H1 (cell line): ENCODE data around the gene SLC28A1. TPM values are rescaled to one million over a fixed set of nuclear protein-coding genes. Genes with fewer than 3 reads are reported as not detected.
A peak's percentile ranks its signal among the peaks of the same experiment; 100 is the strongest.

Source experiments
- CTCF ChIA-PET: fragments of 300-600 bp; sonication (Branson Sonifier 250); formaldehyde crosslinking; loops from one replicate; lab custom pipeline; 2021; ENCODE audit not compliant: partially characterized antibody; lab: Charles Lee
- POLR2A ChIA-PET: fragments of 300-600 bp; sonication (Branson Sonifier 250); formaldehyde crosslinking; loops from one replicate; lab custom pipeline; 2021; ENCODE audit warnings: inconsistent platforms; ENCODE audit not compliant: partially characterized antibody; lab: Charles Lee
- DNase-seq, 2 experiments: peaks; one replicate each; pipeline versions ENCODE4 v3.0.0 to v3.0.0-alpha.2; 2010 to 2022; ENCODE audit warnings: low spot score in 2 of 2, low read depth in 1 of 2, mixed read lengths in 1 of 2
- FAIRE-seq: peaks from 2 replicates; lab custom pipeline; 2011; peaks lifted over from hg19 to GRCh38; lab: Jason Lieb, UNC
- H2AFZ ChIP-seq: 2 replicates; pipeline ENCODE4 v1.8.1; 2012; ENCODE audit warnings: low read length, inconsistent platforms
- H2AK5ac ChIP-seq: 2 replicates; pipeline ENCODE4 v1.6.1; 2013; ENCODE audit warnings: low read depth, low read length
- H2BK120ac ChIP-seq: replicated peaks from 2 replicates; pipeline ENCODE3; 2013; ENCODE audit warnings: low read depth, low read length, inconsistent platforms
- H2BK12ac ChIP-seq: 2 replicates; pipeline ENCODE4 v1.6.1; 2013; ENCODE audit warnings: low read depth, low read length
- H2BK15ac ChIP-seq: 2 replicates; pipeline ENCODE4 v1.6.1; 2013; ENCODE audit warnings: low read length
- H2BK20ac ChIP-seq: 2 replicates; pipeline ENCODE4 v1.6.1; 2013; ENCODE audit warnings: low read length
- H2BK5ac ChIP-seq: 2 replicates; pipeline ENCODE4 v1.6.1; 2013; ENCODE audit warnings: low read depth, low read length
- H3K14ac ChIP-seq: 2 replicates; pipeline ENCODE4 v1.6.1; 2013; ENCODE audit warnings: inconsistent platforms; ENCODE audit not compliant: insufficient read length
- H3K18ac ChIP-seq: 2 replicates; pipeline ENCODE4 v1.6.1; 2013; ENCODE audit warnings: low read length; ENCODE audit errors: extremely low read depth
- H3K23ac ChIP-seq: 2 replicates; pipeline ENCODE4 v1.6.1; 2013; ENCODE audit warnings: inconsistent platforms; ENCODE audit not compliant: insufficient read length
- H3K23me2 ChIP-seq: 2 replicates; pipeline ENCODE4 v1.6.1; 2013; ENCODE audit warnings: low read depth, low read length
- H3K27ac ChIP-seq: 2 replicates; pipeline ENCODE4 v1.6.1; 2011; ENCODE audit warnings: low read depth, low read length, inconsistent platforms
- H3K27me3 ChIP-seq, 4 experiments: replicated peaks in 1 of 4; 1 replicate in 1 of 4; 2 replicates in 3 of 4; pipeline versions ENCODE4 v1.6.1 to v1.8.1; 2011 to 2013; ENCODE audit warnings: low read length in 3 of 4, mild to moderate bottlenecking in 3 of 4, inconsistent platforms in 2 of 4, mixed read lengths in 2 of 4, moderate library complexity in 1 of 4; ENCODE audit not compliant: control insufficient read depth in 3 of 4, insufficient read depth in 3 of 4; ENCODE audit errors: extremely low read depth in 1 of 4
- H3K36me3 ChIP-seq, 4 experiments: 2 replicates each; pipeline versions ENCODE4 v1.6.1 to v1.8.1; 2011 to 2013; ENCODE audit warnings: mild to moderate bottlenecking in 4 of 4, low read length in 3 of 4, moderate library complexity in 2 of 4, control low read depth in 1 of 4, inconsistent platforms in 1 of 4; ENCODE audit not compliant: insufficient read depth in 4 of 4, control insufficient read depth in 2 of 4
- H3K4ac ChIP-seq: replicated peaks from 2 replicates; pipeline ENCODE3; 2013; ENCODE audit warnings: low read length, low read depth, mixed read lengths, inconsistent platforms; ENCODE audit not compliant: insufficient read length
- H3K4me1 ChIP-seq, 4 experiments: replicated peaks in 1 of 4; 1 replicate in 1 of 4; 2 replicates in 3 of 4; pipeline versions ENCODE4 v1.6.1 to v1.8.1; 2011 to 2013; ENCODE audit warnings: low read length in 3 of 4, inconsistent platforms in 2 of 4, mixed read lengths in 1 of 4; ENCODE audit not compliant: insufficient read depth in 4 of 4, control insufficient read depth in 3 of 4
- H3K4me2 ChIP-seq, 2 experiments: 2 replicates each; pipeline versions ENCODE4 v1.6.1 to v1.8.1; 2011 to 2013; ENCODE audit warnings: low read depth in 2 of 2, low read length in 2 of 2, control low read depth in 1 of 2, inconsistent platforms in 1 of 2, mild to moderate bottlenecking in 1 of 2; ENCODE audit not compliant: insufficient read depth in 1 of 2
- H3K4me3 ChIP-seq, 4 experiments: fragments of 200-600, 300-600 bp in 1 of 4; sonication (generic), shearing (Covaris generic), sonication (Bioruptor Twin) in 1 of 4; 2 replicates each; pipeline versions ENCODE4 v1.5.1 to v1.8.1; 2011 to 2016; ENCODE audit warnings: low read length in 4 of 4, low read depth in 3 of 4, control low read depth in 2 of 4, inconsistent platforms in 2 of 4, mild to moderate bottlenecking in 2 of 4, mixed read lengths in 1 of 4, moderate library complexity in 1 of 4; ENCODE audit not compliant: insufficient read depth in 2 of 4; ENCODE audit errors: extremely low read depth in 1 of 4
- H3K56ac ChIP-seq: replicated peaks from 2 replicates; pipeline ENCODE3; 2013; ENCODE audit warnings: low read depth, mild to moderate bottlenecking, mixed read lengths, low read length, inconsistent platforms; ENCODE audit not compliant: insufficient read length
- H3K79me1 ChIP-seq: 2 replicates; pipeline ENCODE4 v1.6.1; 2013; ENCODE audit warnings: low read depth, low read length, control low read depth
- H3K79me2 ChIP-seq, 2 experiments: 2 replicates each; pipeline versions ENCODE4 v1.6.1 to v1.8.1; 2012 to 2013; ENCODE audit warnings: low read length in 2 of 2, mild to moderate bottlenecking in 2 of 2, inconsistent platforms in 1 of 2; ENCODE audit not compliant: insufficient read depth in 2 of 2, control insufficient read depth in 1 of 2
- H3K9ac ChIP-seq, 4 experiments: replicated peaks in 1 of 4; 1 replicate in 1 of 4; 2 replicates in 3 of 4; pipeline versions ENCODE4 v1.6.1 to v1.8.1; 2011 to 2013; ENCODE audit warnings: low read depth in 3 of 4, low read length in 3 of 4, control low read depth in 2 of 4, mild to moderate bottlenecking in 2 of 4, moderate library complexity in 2 of 4, inconsistent platforms in 1 of 4; ENCODE audit errors: extremely low read depth in 1 of 4
- H3K9me3 ChIP-seq, 2 experiments: 2 replicates each; pipeline versions ENCODE4 v1.6.1 to v1.8.1; 2012 to 2013; ENCODE audit warnings: mild to moderate bottlenecking in 2 of 2, moderate library complexity in 2 of 2, control low read depth in 1 of 2, inconsistent platforms in 1 of 2, low read depth in 1 of 2, low read length in 1 of 2, mixed read lengths in 1 of 2; ENCODE audit not compliant: insufficient read depth in 2 of 2
- H4K20me1 ChIP-seq, 2 experiments: replicated peaks in 1 of 2; 2 replicates each; pipeline versions ENCODE3 to v1.8.1; 2011 to 2013; ENCODE audit warnings: inconsistent platforms in 2 of 2, low read length in 2 of 2, mild to moderate bottlenecking in 1 of 2; ENCODE audit not compliant: insufficient read depth in 2 of 2, control insufficient read depth in 1 of 2
- H4K5ac ChIP-seq: 2 replicates; pipeline ENCODE4 v1.6.1; 2013; ENCODE audit warnings: low read length, low read depth, mixed read lengths, inconsistent platforms; ENCODE audit not compliant: insufficient read length
- H4K8ac ChIP-seq: 2 replicates; pipeline ENCODE4 v1.8.0; 2013; ENCODE audit warnings: mild to moderate bottlenecking, moderate library complexity, low read length, inconsistent platforms; ENCODE audit not compliant: insufficient read depth; ENCODE audit errors: extremely low read depth
- H4K91ac ChIP-seq: replicated peaks from 2 replicates; pipeline ENCODE3; 2013; ENCODE audit warnings: low read length, mixed read lengths, inconsistent platforms; ENCODE audit not compliant: insufficient read length
- ASH2L ChIP-seq: fragments of 200-600, 300-600 bp; sonication (generic); IDR thresholded peaks from one replicate; pipeline ENCODE4 v1.7.1; 2017; ENCODE audit warnings: low read length
- ATF3 ChIP-seq: IDR thresholded peaks from 2 replicates; pipeline ENCODE4 v1.6.1; 2011; ENCODE audit warnings: low read depth, mild to moderate bottlenecking, low read length; ENCODE audit not compliant: insufficient read depth
- CREB1 ChIP-seq: IDR thresholded peaks from 2 replicates; pipeline ENCODE4 v1.6.1; 2012; ENCODE audit warnings: inconsistent platforms
- CTBP2 ChIP-seq: IDR thresholded peaks from 2 replicates; pipeline ENCODE4 v1.7.0; 2011; ENCODE audit warnings: borderline replicate concordance, mild to moderate bottlenecking, moderate library complexity, mixed read lengths, low read length; ENCODE audit not compliant: insufficient read depth, insufficient read length
- GTF2F1 ChIP-seq: IDR thresholded peaks from 2 replicates; pipeline ENCODE4 v1.6.1; 2012; ENCODE audit warnings: low read depth, low read length, improper control_type of control experiment, borderline replicate concordance
- KDM1A ChIP-seq: fragments of 200-600, 300-600 bp; sonication (generic); IDR thresholded peaks from 2 replicates; pipeline ENCODE4 v1.7.1; 2016; ENCODE audit warnings: mild to moderate bottlenecking, low read length, borderline replicate concordance
- NANOG ChIP-seq: IDR thresholded peaks from 2 replicates; pipeline ENCODE4 v1.6.1; 2011; ENCODE audit warnings: low read length, low read depth, mild to moderate bottlenecking, inconsistent platforms; ENCODE audit not compliant: insufficient read depth, poor library complexity, severe bottlenecking
- NRF1 ChIP-seq: IDR thresholded peaks from 2 replicates; pipeline ENCODE4 v1.6.1; 2011; ENCODE audit warnings: mild to moderate bottlenecking, low read depth, low read length, improper control_type of control experiment
- RAD21 ChIP-seq, 2 experiments: IDR thresholded peaks in 1 of 2; conservative IDR thresholded peaks in 1 of 2; 2 replicates each; pipeline ENCODE4 v1.6.1; 2011; ENCODE audit warnings: low read depth in 2 of 2, low read length in 2 of 2, improper control_type of control experiment in 1 of 2, inconsistent platforms in 1 of 2, mild to moderate bottlenecking in 1 of 2, moderate library complexity in 1 of 2
- RFX5 ChIP-seq: IDR thresholded peaks from 2 replicates; pipeline ENCODE4 v1.6.1; 2011; ENCODE audit warnings: low read depth, low read length, improper control_type of control experiment, borderline replicate concordance
- RXRA ChIP-seq: IDR thresholded peaks from 2 replicates; pipeline ENCODE4 v1.6.1; 2011; ENCODE audit warnings: low read depth, mild to moderate bottlenecking, low read length, moderate library complexity; ENCODE audit not compliant: insufficient read depth
- SRF ChIP-seq: IDR thresholded peaks from 2 replicates; pipeline ENCODE4 v1.6.1; 2011; ENCODE audit warnings: mild to moderate bottlenecking, low read depth, low read length, moderate library complexity
- WGBS, 2 experiments: shearing (Covaris generic) in 1 of 2; methylation state at CpG; one replicate each; pipeline versions ENCODE4 v1.1.6 to v1.1.7; 2013 to 2015; ENCODE audit warnings: low lambda C conversion rate in 2 of 2, mixed read lengths in 2 of 2, inconsistent platforms in 1 of 2, low coverage in 1 of 2, missing lambda C conversion rate in 1 of 2; ENCODE audit not compliant: insufficient replicate concordance in 2 of 2, insufficient coverage in 1 of 2, insufficient read length in 1 of 2; ENCODE audit errors: extremely low coverage in 1 of 2, missing lambda C conversion rate in 1 of 2; 5-methylcytosine and 5-hydroxymethylcytosine counted together
- polyA plus RNA-seq, 7 experiments: library from polyadenylated mRNA; depleted of rRNA in 3 of 7; stranded (reverse) in 5 of 7; unstranded in 2 of 7; fragments of >200 nt in 5 of 7; fragments of 200-250 nt in 2 of 7; gene quantifications; 1 replicate in 5 of 7; 2 replicates in 1 of 7; 4 replicates in 1 of 7; pipeline versions ENCODE4 v1.2.1 to v1.2.3, GENCODE V29; 2011 to 2013; ENCODE audit warnings: missing spikeins in 2 of 7, mixed read lengths in 2 of 7
- total RNA-seq: library from RNA; stranded (reverse); fragmentation: NEBNext Ultra II Directional; extraction: Animal tissue kit (Norgen Biotek cat#: 25700); gene quantifications from 2 replicates; pipeline ENCODE4 v1.2.1, GENCODE V29; 2021

SLC28A1 gene
- total and polyA plus RNA-seq, 2 of the 8 experiments (the other 6 are each of a cell fraction or from before 2014, with no cell fraction given): 0.09 TPM; not detected in 1

- Histone ChIP-seq H2BK15ac (no peak overlapping the region), H3K27me3 (no peaks in the 10 kb centered on the region), H2AK5ac (no peak overlapping the region), H3K9me3 (no peaks in the 10 kb centered on the region), H4K5ac (no peak overlapping the region), H3K4me1 (no peaks in the 10 kb centered on the region), H3K79me2 (no peaks in the 10 kb centered on the region), H3K4ac (no peak overlapping the region), H3K9ac (peak overlapping the region in 1 of 4 experiments; percentile 21; a peak in 1 of 7 replicates), H3K23ac (no peak overlapping the region), H4K8ac (0 out of 2 replicates have a peak overlapping the region, but pooled peaks have one; percentile 9), H2BK120ac (no peak overlapping the region), H2BK20ac (no peak overlapping the region), H3K27ac (no peak overlapping the region), H2AFZ (no peak overlapping the region), H2BK5ac (no peak overlapping the region), H3K14ac (no peak overlapping the region), H3K4me3 (no peak overlapping the region), H3K23me2 (no peaks in the 10 kb centered on the region), H2BK12ac (no peak overlapping the region), H3K56ac (no peak overlapping the region), H3K36me3 (no peaks in the 10 kb centered on the region), H4K20me1 (no peaks in the 10 kb centered on the region), H4K91ac (no peak overlapping the region), H3K79me1 (no peaks in the 10 kb centered on the region), H3K4me2 (no peak overlapping the region), H3K18ac (no peak overlapping the region)
- ChIA-PET CTCF (interaction anchor here (0.7 to 6.7 kb wide), 11 partner anchors 10 to 270 kb away, joined by 3 to 89 read pairs (median 3); no protein-coding TSS in a partner anchor), POLR2A (interaction anchor here (0.9 to 1.4 kb wide), 5 partner anchors 12 to 23 kb away, joined by 3 to 4 read pairs (median 4); no protein-coding TSS in a partner anchor)
- no peak for FAIRE-seq
- WGBS, 2 experiments: 98% methylated on average over 12 of the region's 12 CpGs; no CpG with 5 or more reads in 1 of the 2 experiments
- DNase-seq: no peak
- TF ChIP-seq ATF3 (no peak), RAD21 (IDR thresholded peaks at IDR 0.05 in 1 of 2, conservative IDR thresholded peaks at IDR 0.05 in 1 of 2; ENCODE audit: low read depth in 2 of 2, low read length in 2 of 2) (no peak), GTF2F1 (no peak), CREB1 (no peak), NANOG (no peak), NRF1 (no peak), ASH2L (no peak), RXRA (no peak), CTBP2 (no peak), SRF (no peak), RFX5 (no peak), KDM1A (no peak)
Measured at GRCh38 chr15:84840741-84841429, 43.6 kb upstream of the SLC28A1 start.
